HT-29 (cell line): ENCODE data around the gene CDC42EP2. TPM values are rescaled to one million over a fixed set of nuclear protein-coding genes. Genes with fewer than 3 reads are reported as not detected.

Experiments used
- DNase-seq: peaks from one replicate; pipeline ENCODE4 v3.0.0-alpha.2; 2015; ENCODE audit warnings: low spot score
- total RNA-seq: library from RNA; depleted of rRNA; stranded (reverse); fragments of >200 nt; shearing (Covaris generic); gene quantifications from 2 replicates; pipeline ENCODE4 v1.2.3, GENCODE V29; 2014; rRNA removed

CDC42EP2 gene
- 30.9 and 36.5 TPM in 2 replicates for total RNA-seq

GRCh38 chr11:65314501-65315203 is at the start of gene CDC42EP2:
TSS of gene CDC42EP2 (plus strand) at chr11:65314866. CDS start at chr11:65320899, 6,033 bp downstream.
- peak; percentile 94 for DNase-seq

GRCh38 chr11:65266210-65266609 is 48.5 kb upstream of the CDC42EP2 start:
- no peak for DNase-seq

- DNase-seq: peak; percentile 97
Measured at GRCh38 chr11:65274735-65275682, 39.7 kb upstream of the CDC42EP2 start.

- peak; percentile 72 for DNase-seq
Measured at GRCh38 chr11:65275906-65276305, 38.8 kb upstream of the CDC42EP2 start.

- DNase-seq: no peak
Measured at GRCh38 chr11:65277631-65278277, 36.9 kb upstream of the CDC42EP2 start.

GRCh38 chr11:65278356-65278755 is 36.3 kb upstream of the CDC42EP2 start:
- no peak for DNase-seq

- no peak for DNase-seq
Measured at GRCh38 chr11:65279279-65279678, 35.4 kb upstream of the CDC42EP2 start.

- peak; percentile 84 for DNase-seq
Measured at GRCh38 chr11:65279741-65280440, 34.8 kb upstream of the CDC42EP2 start.

- DNase-seq: no peak
Measured at GRCh38 chr11:65280646-65281045, 34.0 kb upstream of the CDC42EP2 start.

- DNase-seq: no peak
Measured at GRCh38 chr11:65286686-65287085, 28.0 kb upstream of the CDC42EP2 start.

GRCh38 chr11:65287601-65288000 is 27.1 kb upstream of the CDC42EP2 start:
- no peak for DNase-seq

- no peak for DNase-seq
Measured at GRCh38 chr11:65288706-65289536, 25.7 kb upstream of the CDC42EP2 start.

- peak; percentile 24 for DNase-seq
Measured at GRCh38 chr11:65290448-65291165, 24.1 kb upstream of the CDC42EP2 start.

GRCh38 chr11:65291613-65292012 is 23.1 kb upstream of the CDC42EP2 start:
- DNase-seq: peak; percentile 25

- DNase-seq: no peak
Measured at GRCh38 chr11:65292890-65293289, 21.8 kb upstream of the CDC42EP2 start.

GRCh38 chr11:65293909-65294381 is 20.7 kb upstream of the CDC42EP2 start:
- DNase-seq: no peak

GRCh38 chr11:65295001-65295400 is 19.7 kb upstream of the CDC42EP2 start:
- DNase-seq: no peak

- no peak for DNase-seq
Measured at GRCh38 chr11:65295571-65296341, 18.9 kb upstream of the CDC42EP2 start.
